Measurements from ENCODE around the gene PLEKHO1.
"Not testable (repeated sequence)": the region's sequence is repeated elsewhere in the genome, so short reads cannot be mapped to it uniquely, and the experiment has no call there.

Gene PLEKHO1

GRCh38 chr1:150176593-150176992, 26.9 kb downstream of the PLEKHO1 start:
- DNase-seq, result no peak

GRCh38 chr1:150178548-150178947, 28.8 kb downstream of the PLEKHO1 start:
- peak; percentile 71 to 82 for DNase-seq

- no peak for DNase-seq
These were observed 30.2 kb downstream of the PLEKHO1 start for GRCh38 chr1:150179867-150180266.

- DNase-seq, result no peak
These were observed 30.8 kb downstream of the PLEKHO1 start for GRCh38 chr1:150180474-150180873.

GRCh38 chr1:150182247-150182646, 32.5 kb downstream of the PLEKHO1 start:
- DNase-seq, result no peak

GRCh38 chr1:150183061-150183460, 33.3 kb downstream of the PLEKHO1 start:
- peak in 1 of 2 experiments; percentile 35 for DNase-seq

- no peak for DNase-seq
These were observed 35.8 kb downstream of the PLEKHO1 start for GRCh38 chr1:150185481-150185880.

- not testable (repeated sequence) for DNase-seq
These were observed 36.7 kb downstream of the PLEKHO1 start for GRCh38 chr1:150186438-150186788.

- peak; percentile 52 to 55 for DNase-seq
These were observed 37.3 kb downstream of the PLEKHO1 start for GRCh38 chr1:150186789-150187559.

- DNase-seq, result no peak
These were observed 37.8 kb downstream of the PLEKHO1 start for GRCh38 chr1:150187560-150187931.

- no peak for DNase-seq
These were observed 42.3 kb downstream of the PLEKHO1 start for GRCh38 chr1:150192012-150192411.

GRCh38 chr1:150194381-150195031, 44.8 kb downstream of the PLEKHO1 start:
- no peak for DNase-seq

GRCh38 chr1:150196417-150196816, 46.7 kb downstream of the PLEKHO1 start:
- DNase-seq, result no peak

GRCh38 chr1:150207281-150207971, 57.7 kb downstream of the PLEKHO1 start:
- no peak for DNase-seq

GRCh38 chr1:150208460-150208859, 58.7 kb downstream of the PLEKHO1 start:
- not testable (repeated sequence) for DNase-seq
